ENCODE results near the gene CREB1. TPM values are rescaled to one million over a fixed set of nuclear protein-coding genes. Genes with fewer than 3 reads are reported as not detected.

CREB1 gene
- polyA plus RNA-seq: 22.7 and 30.7 TPM in 2 replicates

GRCh38 chr2:207529330-207530159, at the start of gene CREB1:
CREB1 (plus strand) TSS chr2:207529962; CDS start chr2:207555636, 25,674 bp downstream.

GRCh38 chr2:207625014-207625907, 95.5 kb downstream of the CREB1 start, which contains the start of gene METTL21A:
METTL21A (minus strand) TSS chr2:207625394; CDS start chr2:207624375, 1,019 bp downstream.

Other genes starting within 250 kb of the CREB1 start
- gene METTL21A, start 95.4 kb downstream of the CREB1 start, polyA plus RNA-seq: 73.9 and 79.7 TPM in 2 replicates
- gene CCNYL1, start 181.7 kb downstream of the CREB1 start, polyA plus RNA-seq: 1.5 and 5.3 TPM in 2 replicates
- 0.04 TPM in 1 of 2 replicates, not detected in the other for gene FZD5, start 239.9 kb downstream of the CREB1 start, polyA plus RNA-seq